Measurements from ENCODE around the gene PTPRM.

PTPRM gene

DNA sequence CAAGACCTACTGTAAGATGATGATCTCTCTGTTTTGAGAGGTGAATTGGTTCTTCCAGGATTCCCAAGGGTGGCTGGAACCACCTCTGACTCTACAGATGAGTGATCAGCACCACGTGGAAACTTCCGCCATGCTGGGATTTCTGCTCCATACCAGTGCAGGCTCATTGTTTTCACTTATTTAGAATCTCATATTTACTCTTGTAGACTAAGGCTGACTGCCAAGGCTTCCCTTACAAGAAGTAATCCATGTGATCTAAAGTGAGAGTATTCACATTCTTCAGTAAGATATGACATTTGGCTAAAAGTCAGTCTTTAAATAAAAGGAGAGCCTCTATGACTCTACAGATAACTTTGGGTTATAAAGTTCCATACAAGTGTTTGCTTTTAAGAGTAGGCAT lies 719.2 kb downstream of the PTPRM start:
- TF ChIP-seq, protein P1, sequence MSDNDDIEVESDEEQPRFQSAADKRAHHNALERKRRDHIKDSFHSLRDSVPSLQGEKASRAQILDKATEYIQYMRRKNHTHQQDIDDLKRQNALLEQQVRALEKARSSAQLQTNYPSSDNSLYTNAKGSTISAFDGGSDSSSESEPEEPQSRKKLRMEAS (IDR thresholded peaks at IDR 0.05; ENCODE audit: low read depth, low read length): no peak
- no peak for TF ChIP-seq MYC (IDR thresholded peaks at IDR 0.05; ENCODE audit: low read depth, low read length)
- TF ChIP-seq, protein P2, sequence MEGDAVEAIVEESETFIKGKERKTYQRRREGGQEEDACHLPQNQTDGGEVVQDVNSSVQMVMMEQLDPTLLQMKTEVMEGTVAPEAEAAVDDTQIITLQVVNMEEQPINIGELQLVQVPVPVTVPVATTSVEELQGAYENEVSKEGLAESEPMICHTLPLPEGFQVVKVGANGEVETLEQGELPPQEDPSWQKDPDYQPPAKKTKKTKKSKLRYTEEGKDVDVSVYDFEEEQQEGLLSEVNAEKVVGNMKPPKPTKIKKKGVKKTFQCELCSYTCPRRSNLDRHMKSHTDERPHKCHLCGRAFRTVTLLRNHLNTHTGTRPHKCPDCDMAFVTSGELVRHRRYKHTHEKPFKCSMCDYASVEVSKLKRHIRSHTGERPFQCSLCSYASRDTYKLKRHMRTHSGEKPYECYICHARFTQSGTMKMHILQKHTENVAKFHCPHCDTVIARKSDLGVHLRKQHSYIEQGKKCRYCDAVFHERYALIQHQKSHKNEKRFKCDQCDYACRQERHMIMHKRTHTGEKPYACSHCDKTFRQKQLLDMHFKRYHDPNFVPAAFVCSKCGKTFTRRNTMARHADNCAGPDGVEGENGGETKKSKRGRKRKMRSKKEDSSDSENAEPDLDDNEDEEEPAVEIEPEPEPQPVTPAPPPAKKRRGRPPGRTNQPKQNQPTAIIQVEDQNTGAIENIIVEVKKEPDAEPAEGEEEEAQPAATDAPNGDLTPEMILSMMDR (IDR thresholded peaks at IDR 0.05; ENCODE audit: low read depth, low read length): no peak
- TF ChIP-seq POLR2A (IDR thresholded peaks at IDR 0.05; ENCODE audit: extremely low read depth, insufficient read length): no peak
- H3K4me3 ChIP-seq (ENCODE audit: low read depth, low read length): no peak overlapping the region
- no peak for DNase-seq (ENCODE audit: low read depth)

DNA sequence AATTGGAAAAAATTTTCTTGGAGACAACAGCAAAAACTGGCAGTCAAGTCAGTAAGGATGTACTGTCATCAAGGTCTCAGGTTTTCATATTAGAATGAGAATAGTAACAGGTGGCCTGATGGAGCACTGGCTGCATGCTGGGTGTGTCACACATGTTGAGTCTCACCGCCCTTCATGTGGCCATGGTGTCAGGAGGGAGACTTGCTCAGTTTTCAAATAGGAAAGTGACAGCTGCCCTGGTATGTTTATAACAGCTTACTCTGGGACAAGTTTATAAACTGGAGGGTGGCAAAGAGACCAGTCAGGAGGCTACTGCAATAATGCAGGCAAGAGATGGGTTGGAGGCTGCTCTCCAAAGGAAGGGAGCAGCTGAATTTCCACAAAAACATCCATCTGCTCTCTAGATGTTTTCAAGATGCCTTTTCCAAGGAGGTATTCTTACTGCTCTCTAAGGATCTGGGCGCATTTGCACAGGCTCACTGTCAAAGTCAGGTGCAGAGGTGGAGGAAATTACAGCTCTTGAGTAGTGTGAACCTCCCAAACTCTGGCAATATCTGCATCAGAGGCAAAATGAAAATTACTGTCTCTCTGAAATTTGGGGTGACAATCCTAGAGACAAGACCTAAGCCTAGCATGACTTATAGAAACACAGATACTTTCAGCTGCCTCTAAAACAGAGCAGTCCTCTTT lies 720.2 kb downstream of the PTPRM start:
- no peak for TF ChIP-seq MYC (IDR thresholded peaks at IDR 0.05; ENCODE audit: low read depth, low read length)
- TF ChIP-seq, protein P2 (IDR thresholded peaks at IDR 0.05; ENCODE audit: low read depth, low read length): no peak
- TF ChIP-seq, protein P1 (IDR thresholded peaks at IDR 0.05; ENCODE audit: low read depth, low read length): no peak
- TF ChIP-seq POLR2A (IDR thresholded peaks at IDR 0.05; ENCODE audit: extremely low read depth, insufficient read length): no peak
- H3K4me3 ChIP-seq (ENCODE audit: low read depth, low read length): no peak overlapping the region
- no peak for DNase-seq (ENCODE audit: low read depth)

DNA sequence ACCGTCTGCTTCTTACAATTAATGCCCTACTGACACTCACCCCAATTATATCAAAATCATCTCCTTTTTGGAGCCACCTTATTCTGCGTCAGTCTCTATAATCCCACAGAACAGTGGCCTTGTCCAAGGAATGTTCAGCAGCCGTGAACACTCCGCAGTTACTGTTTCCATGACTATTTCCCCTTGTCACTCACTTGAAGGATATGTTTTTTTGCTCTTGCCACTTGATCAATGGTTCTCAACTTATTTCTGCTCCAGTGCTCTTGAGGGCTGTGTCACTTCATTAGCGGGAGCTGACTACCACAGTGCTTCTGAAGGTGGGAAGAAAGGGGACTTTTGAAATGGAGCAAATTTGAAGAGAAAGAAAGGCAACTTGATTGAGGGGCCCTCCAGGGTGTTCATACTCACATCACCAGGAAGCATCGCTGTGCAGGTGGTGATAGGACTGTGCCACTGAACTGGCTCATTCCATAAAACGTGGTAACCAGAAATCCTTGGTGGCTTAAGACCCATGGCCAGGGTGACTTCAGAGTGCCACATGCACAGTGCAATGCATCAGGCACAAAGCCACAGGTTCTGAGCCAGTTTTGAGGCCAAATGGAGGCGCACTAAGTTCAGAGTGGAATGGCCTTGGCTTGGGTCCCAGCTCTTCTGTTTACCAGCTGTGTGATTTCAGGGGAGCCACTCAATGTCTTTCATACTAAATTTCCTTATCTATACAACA lies 721.5 kb downstream of the PTPRM start:
- TF ChIP-seq MYC (IDR thresholded peaks at IDR 0.05; ENCODE audit: low read depth, low read length) (no peak), POLR2A (IDR thresholded peaks at IDR 0.05; ENCODE audit: extremely low read depth, insufficient read length) (no peak)
- TF ChIP-seq, protein P2 (IDR thresholded peaks at IDR 0.05; ENCODE audit: low read depth, low read length): no peak
- TF ChIP-seq, protein P1 (IDR thresholded peaks at IDR 0.05; ENCODE audit: low read depth, low read length): no peak
- DNase-seq (ENCODE audit: low read depth): no peak
- no peak overlapping the region for H3K4me3 ChIP-seq (ENCODE audit: low read depth, low read length)

GRCh38 chr18:8290435-8290834 lies 723.3 kb downstream of the PTPRM start:
- DNase-seq (ENCODE audit: low read depth): no peak
- H3K4me3 ChIP-seq (ENCODE audit: low read depth, low read length): no peak overlapping the region
- TF ChIP-seq, protein P2 (IDR thresholded peaks at IDR 0.05; ENCODE audit: low read depth, low read length): no peak

- TF ChIP-seq, protein P2 (IDR thresholded peaks at IDR 0.05; ENCODE audit: low read depth, low read length): no peak
- no peak for TF ChIP-seq MYC (IDR thresholded peaks at IDR 0.05; ENCODE audit: low read depth, low read length)
- TF ChIP-seq POLR2A (IDR thresholded peaks at IDR 0.05; ENCODE audit: extremely low read depth, insufficient read length): no peak
- TF ChIP-seq, protein P1 (IDR thresholded peaks at IDR 0.05; ENCODE audit: low read depth, low read length): no peak
- no peak overlapping the region for H3K4me3 ChIP-seq (ENCODE audit: low read depth, low read length)
- no peak for DNase-seq (ENCODE audit: low read depth)
Measured at GRCh38 chr18:8290913-8291312, 723.8 kb downstream of the PTPRM start.
